IMR-90 (cell line): ENCODE results near the gene FGD5. TPM values are rescaled to one million over a fixed set of nuclear protein-coding genes. Genes with fewer than 3 reads are reported as not detected.

Experiments used
- ATAC-seq: fragments of 200-7000 bp; cut with Tn5 transposase; 2 replicates; pipeline ENCODE4 v1.9.1; 2020; ENCODE audit warnings: low read depth, mild to moderate bottlenecking, moderate library complexity
- Bru-seq: library from RNA; stranded (reverse); fragments of 400-500 nt; gene quantifications from one replicate; lab custom pipeline; 2021; lab: Mats Ljungman, UMichigan
- BruChase-seq, 2 experiments: library from RNA; stranded (reverse); fragments of 400-500 nt; gene quantifications; one replicate each; lab custom pipeline; 2021; lab: Mats Ljungman, UMichigan
- BruUV-seq: library from RNA; stranded (reverse); fragments of 400-500 nt; replicated peaks from 2 replicates; lab custom pipeline; 2021; lab: Mats Ljungman, UMichigan
- CTCF ChIA-PET: fragments of 300-600 bp; formaldehyde crosslinking; extraction: SDS; loops from one replicate; lab custom pipeline; 2021; ENCODE audit warnings: antibody characterized with exemption; lab: Yijun Ruan, JAX
- POLR2A ChIA-PET: fragments of 300-600 bp; sonication (Branson Sonifier 250); formaldehyde crosslinking; loops from one replicate; lab custom pipeline; 2022; ENCODE audit warnings: antibody characterized with exemption; ENCODE audit not compliant: unreplicated experiment; lab: Charles Lee
- DNase-seq: peaks from one replicate; pipeline ENCODE4 v3.0.0; 2013
- H2AFZ ChIP-seq: replicated peaks from 2 replicates; pipeline ENCODE3; 2013; ENCODE audit warnings: low read length, mild to moderate bottlenecking; ENCODE audit not compliant: poor library complexity
- H2AK5ac ChIP-seq: 2 replicates; pipeline ENCODE4 v1.6.1; 2013; ENCODE audit warnings: low read depth, low read length, inconsistent platforms
- H2AK9ac ChIP-seq: replicated peaks from 2 replicates; pipeline ENCODE3; 2013; ENCODE audit warnings: mild to moderate bottlenecking, low read depth, low read length, moderate library complexity; ENCODE audit not compliant: poor library complexity
- H2BK120ac ChIP-seq: 2 replicates; pipeline ENCODE4 v1.6.1; 2013; ENCODE audit warnings: low read depth, low read length, inconsistent platforms
- H2BK15ac ChIP-seq: 3 replicates; pipeline ENCODE4 v1.6.1; 2013; ENCODE audit warnings: low read depth, low read length, inconsistent platforms
- H2BK20ac ChIP-seq: 2 replicates; pipeline ENCODE4 v1.6.1; 2013; ENCODE audit warnings: low read depth, mild to moderate bottlenecking, inconsistent platforms, low read length, moderate library complexity
- H2BK5ac ChIP-seq: 2 replicates; pipeline ENCODE4 v1.6.1; 2013; ENCODE audit warnings: mild to moderate bottlenecking, low read depth, low read length, inconsistent platforms; ENCODE audit not compliant: poor library complexity, severe bottlenecking
- H3K14ac ChIP-seq: replicated peaks from 2 replicates; pipeline ENCODE4 v1.6.1; 2013; ENCODE audit warnings: low read depth, low read length, inconsistent platforms
- H3K18ac ChIP-seq: 2 replicates; pipeline ENCODE4 v1.6.1; 2013; ENCODE audit warnings: low read depth, low read length, control low read depth
- H3K23ac ChIP-seq: 2 replicates; pipeline ENCODE4 v1.6.1; 2013; ENCODE audit warnings: low read depth, low read length, inconsistent platforms
- H3K27ac ChIP-seq: 2 replicates; pipeline ENCODE4 v1.5.1; 2013; ENCODE audit warnings: mild to moderate bottlenecking, control low read depth, low read length; ENCODE audit not compliant: insufficient read depth
- H3K27me3 ChIP-seq: 2 replicates; pipeline ENCODE4 v1.6.1; 2013; ENCODE audit warnings: low read length; ENCODE audit not compliant: control insufficient read depth, insufficient read depth
- H3K36me3 ChIP-seq: 2 replicates; pipeline ENCODE4 v1.6.1; 2013; ENCODE audit warnings: low read length, mixed read lengths; ENCODE audit not compliant: control insufficient read depth, insufficient read depth
- H3K4ac ChIP-seq: 2 replicates; pipeline ENCODE4 v1.6.1; 2013; ENCODE audit warnings: low read depth, low read length, inconsistent platforms
- H3K4me1 ChIP-seq: 2 replicates; pipeline ENCODE4 v1.6.1; 2013; ENCODE audit warnings: low read length, mixed read lengths; ENCODE audit not compliant: control insufficient read depth, insufficient read depth
- H3K4me2 ChIP-seq: 2 replicates; pipeline ENCODE4 v1.6.1; 2013; ENCODE audit warnings: low read depth, mild to moderate bottlenecking, control low read depth, low read length, moderate library complexity
- H3K4me3 ChIP-seq: 2 replicates; pipeline ENCODE4 v1.5.1; 2013; ENCODE audit warnings: low read depth, mild to moderate bottlenecking, control low read depth, low read length, moderate library complexity; ENCODE audit not compliant: insufficient read depth
- H3K56ac ChIP-seq: 2 replicates; pipeline ENCODE4 v1.6.1; 2013; ENCODE audit warnings: low read length, inconsistent platforms; ENCODE audit not compliant: insufficient read depth; ENCODE audit errors: extremely low read depth
- H3K79me1 ChIP-seq, 2 experiments: 2 replicates each; pipeline ENCODE4 v1.6.1; 2013; ENCODE audit warnings: low read length in 2 of 2, inconsistent platforms in 1 of 2, low read depth in 1 of 2
- H3K9ac ChIP-seq: 2 replicates; pipeline ENCODE4 v1.6.1; 2013; ENCODE audit warnings: low read depth, low read length, control low read depth
- H3K9me1 ChIP-seq: 2 replicates; pipeline ENCODE4 v1.6.1; 2013; ENCODE audit warnings: low read length, inconsistent platforms; ENCODE audit not compliant: insufficient read depth
- H3K9me3 ChIP-seq: 2 replicates; pipeline ENCODE4 v1.6.1; 2013; ENCODE audit warnings: low read length; ENCODE audit not compliant: control insufficient read depth, insufficient read depth
- H4K20me1 ChIP-seq: 2 replicates; pipeline ENCODE4 v1.6.1; 2013; ENCODE audit warnings: low read length, inconsistent platforms; ENCODE audit not compliant: insufficient read depth
- H4K5ac ChIP-seq: 2 replicates; pipeline ENCODE4 v1.6.1; 2013; ENCODE audit warnings: mild to moderate bottlenecking, low read depth, low read length, control low read depth
- H4K8ac ChIP-seq, 2 experiments: 2 replicates each; pipeline ENCODE4 v1.6.1; 2013; ENCODE audit warnings: low read depth in 2 of 2, low read length in 2 of 2, control low read depth in 1 of 2, inconsistent platforms in 1 of 2
- H4K91ac ChIP-seq: 2 replicates; pipeline ENCODE4 v1.6.1; 2013; ENCODE audit warnings: low read depth, low read length, inconsistent platforms; ENCODE audit not compliant: insufficient read depth
- FOS ChIP-seq: fragments of 150-350 bp; IDR thresholded peaks from 2 replicates; pipeline ENCODE4 v1.6.1; 2016; ENCODE audit warnings: low read depth, low read length
- SMC3 ChIP-seq: fragments of 150-350 bp; IDR thresholded peaks from 2 replicates; pipeline ENCODE4 v1.6.1; 2016; ENCODE audit warnings: low read depth, mild to moderate bottlenecking, antibody characterized with exemption, low read length, moderate library complexity
- WGBS, 2 experiments: methylation state at CpG; one replicate each; pipeline versions ENCODE4 v1.1.5 to v1.1.7; 2013; ENCODE audit warnings: missing lambda C conversion rate in 2 of 2; ENCODE audit not compliant: insufficient read length in 1 of 2; ENCODE audit errors: extremely low coverage in 2 of 2; 5-methylcytosine and 5-hydroxymethylcytosine counted together
- dilution Hi-C: fragments of 300-500 bp; cut with HindIII; formaldehyde crosslinking; loops from one replicate; pipeline ENCODE4 v1.14.3; 2018; ENCODE audit warnings: low sequenced_read_pairs; ENCODE audit not compliant: unreplicated experiment
- in situ Hi-C: fragments of 300-500 bp; cut with MboI; formaldehyde crosslinking; loops from 3 replicates; pipeline ENCODE4 v1.14.3; 2019; ENCODE audit warnings: low sequenced_read_pairs, inconsistent platforms, mixed read lengths
- intact Hi-C: fragments of 100-400 bp; cut with micrococcal nuclease; formaldehyde crosslinking; loops from 2 replicates; pipeline ENCODE4 v1.10.0; 2022
- long read RNA-seq: library from polyadenylated mRNA; unstranded; transcript quantifications from one replicate; pipeline ENCODE4 v2.0.0, GENCODE V29; 2021; ENCODE audit not compliant: unreplicated experiment
- polyA plus RNA-seq, 3 experiments: library from polyadenylated mRNA; depleted of rRNA; stranded (reverse); fragments of >200 nt; gene quantifications; 2 replicates each; pipeline ENCODE4 v1.2.3, GENCODE V29; 2012; ENCODE audit warnings: low replicate concordance in 1 of 3
- total RNA-seq: library from RNA; depleted of rRNA; stranded (reverse); fragments of >200 nt; gene quantifications from 2 replicates; pipeline ENCODE4 v1.2.3, GENCODE V29; 2012; rRNA removed

The FGD5 gene, protein sequence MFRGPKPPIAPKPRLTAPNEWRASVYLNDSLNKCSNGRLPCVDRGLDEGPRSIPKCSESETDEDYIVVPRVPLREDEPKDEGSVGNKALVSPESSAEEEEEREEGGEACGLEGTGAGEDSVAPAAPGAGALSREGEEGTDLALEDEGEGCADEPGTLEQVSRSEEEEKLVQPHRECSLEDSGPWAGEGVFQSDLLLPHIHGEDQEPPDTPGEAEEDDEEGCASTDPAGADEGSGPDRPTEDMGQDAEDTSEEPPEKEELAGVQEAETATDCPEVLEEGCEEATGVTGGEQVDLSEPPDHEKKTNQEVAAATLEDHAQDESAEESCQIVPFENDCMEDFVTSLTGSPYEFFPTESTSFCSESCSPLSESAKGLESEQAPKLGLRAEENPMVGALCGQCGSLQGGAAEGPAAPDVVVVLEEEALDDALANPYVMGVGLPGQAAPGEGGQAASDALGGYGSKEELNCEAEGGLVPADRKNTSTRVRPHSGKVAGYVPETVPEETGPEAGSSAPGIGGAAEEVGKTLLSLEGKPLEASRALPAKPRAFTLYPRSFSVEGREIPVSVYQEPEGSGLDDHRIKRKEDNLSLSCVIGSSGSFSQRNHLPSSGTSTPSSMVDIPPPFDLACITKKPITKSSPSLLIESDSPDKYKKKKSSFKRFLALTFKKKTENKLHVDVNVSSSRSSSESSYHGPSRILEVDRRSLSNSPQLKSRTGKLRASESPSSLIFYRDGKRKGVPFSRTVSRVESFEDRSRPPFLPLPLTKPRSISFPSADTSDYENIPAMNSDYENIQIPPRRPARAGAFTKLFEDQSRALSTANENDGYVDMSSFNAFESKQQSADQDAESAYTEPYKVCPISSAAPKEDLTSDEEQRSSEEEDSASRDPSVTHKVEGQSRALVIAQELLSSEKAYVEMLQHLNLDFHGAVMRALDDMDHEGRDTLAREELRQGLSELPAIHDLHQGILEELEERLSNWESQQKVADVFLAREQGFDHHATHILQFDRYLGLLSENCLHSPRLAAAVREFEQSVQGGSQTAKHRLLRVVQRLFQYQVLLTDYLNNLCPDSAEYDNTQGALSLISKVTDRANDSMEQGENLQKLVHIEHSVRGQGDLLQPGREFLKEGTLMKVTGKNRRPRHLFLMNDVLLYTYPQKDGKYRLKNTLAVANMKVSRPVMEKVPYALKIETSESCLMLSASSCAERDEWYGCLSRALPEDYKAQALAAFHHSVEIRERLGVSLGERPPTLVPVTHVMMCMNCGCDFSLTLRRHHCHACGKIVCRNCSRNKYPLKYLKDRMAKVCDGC (N-terminal part only)
- not detected in 2 replicates for total RNA-seq
- not detected in 2 replicates for polyA plus RNA-seq (2012; rRNA removed)
- polyA plus RNA-seq (2012; cell fraction: cytosol; rRNA removed) = not detected in 2 replicates
- not detected in 2 replicates for polyA plus RNA-seq (2012; cell fraction: nucleus; rRNA removed; ENCODE audit: low replicate concordance)
- Bru-seq, nascent RNA = percentile 2 among the genes with signal in this experiment
- not detected for BruChase-seq, experiment 1, labeled RNA remaining after a 6-hour chase
- percentile 0 among the genes with signal in this experiment for BruChase-seq, experiment 2, labeled RNA remaining after a 2-hour chase
- long read RNA-seq = 0 reads

DNA sequence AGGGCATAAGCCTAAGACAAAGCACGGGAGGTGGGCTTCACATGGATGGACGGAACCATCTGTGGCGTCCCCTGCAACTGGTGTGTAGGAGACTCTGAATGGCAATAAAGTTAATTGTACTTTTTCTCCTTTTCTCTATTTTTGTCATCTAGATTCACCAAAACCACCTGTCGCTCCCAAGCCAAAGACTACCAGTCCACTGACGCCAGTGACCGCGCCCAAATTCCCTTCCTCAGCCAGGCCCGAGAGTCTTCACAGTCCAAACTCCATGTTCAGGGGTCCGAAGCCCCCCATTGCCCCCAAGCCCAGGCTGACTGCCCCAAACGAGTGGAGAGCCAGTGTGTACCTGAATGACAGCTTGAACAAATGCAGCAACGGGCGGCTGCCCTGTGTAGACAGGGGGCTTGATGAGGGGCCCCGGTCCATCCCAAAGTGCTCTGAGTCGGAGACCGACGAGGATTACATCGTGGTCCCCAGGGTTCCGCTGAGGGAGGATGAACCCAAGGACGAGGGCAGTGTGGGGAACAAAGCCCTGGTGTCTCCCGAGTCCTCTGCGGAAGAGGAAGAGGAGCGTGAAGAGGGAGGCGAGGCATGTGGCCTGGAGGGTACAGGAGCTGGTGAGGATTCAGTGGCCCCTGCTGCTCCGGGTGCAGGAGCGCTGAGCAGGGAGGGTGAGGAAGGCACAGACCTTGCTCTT is at the start of gene FGD5:
Gene FGD5 (plus strand): TSS at position 159 of the 697 bp plus-strand sequence. CDS start 110 bp downstream, at position 269.
- Histone ChIP-seq H3K56ac (no peak within 1 kb of the TSS), H3K79me1 (no peaks in the 10 kb centered on the region), H3K4me2 (no peak within 1 kb of the TSS), H3K4ac (no peak within 1 kb of the TSS), H3K9ac (no peak within 1 kb of the TSS), H3K23ac (no peak within 1 kb of the TSS), H3K27me3 (peaks cover 6% of the 10 kb centered on the region), H3K9me1 (no peaks in the 10 kb centered on the region), H4K20me1 (no peaks in the 10 kb centered on the region), H3K14ac (no peak within 1 kb of the TSS), H3K36me3 (no peaks in the 10 kb centered on the region), H3K9me3 (no peaks in the 10 kb centered on the region), H3K18ac (no peak within 1 kb of the TSS), H4K91ac (no peak within 1 kb of the TSS), H2AK9ac (no peak within 1 kb of the TSS), H2AK5ac (no peak within 1 kb of the TSS), H3K4me3 (no peak within 1 kb of the TSS), H4K5ac (no peak within 1 kb of the TSS), H3K4me1 (no peaks in the 10 kb centered on the region), H2BK5ac (no peak within 1 kb of the TSS), H4K8ac (no peak within 1 kb of the TSS), H2AFZ (no peak within 1 kb of the TSS), H3K27ac (no peak within 1 kb of the TSS), H2BK120ac (no peak within 1 kb of the TSS), H2BK15ac (no peak within 1 kb of the TSS), H2BK20ac (no peak within 1 kb of the TSS)
- DNase-seq (no peak), ATAC-seq (no peak)
- ChIA-PET CTCF (no interaction called here), POLR2A (no interaction called here)
- 69% methylated on average over 5 of the region's 25 CpGs; no CpG with 5 or more reads in 1 of the 2 experiments for WGBS, 2 experiments
- dilution Hi-C loops (no loop called here), in situ Hi-C loops (no loop called here), intact Hi-C loops (no loop called here)
- TF ChIP-seq FOS (no peak), SMC3 (no peak)
- BruUV-seq = no TSS peak
